ENCODE results near the gene RNF223. TPM values are rescaled to one million over a fixed set of nuclear protein-coding genes. Genes with fewer than 3 reads are reported as not detected.
A peak's percentile ranks its signal among the peaks of the same experiment; 100 is the strongest.
"Not testable (repeated sequence)": the region's sequence is repeated elsewhere in the genome, so short reads cannot be mapped to it uniquely, and the experiment has no call there.

The RNF223 gene
- total RNA-seq, 2 donors from 2014 or later: not detected

DNA sequence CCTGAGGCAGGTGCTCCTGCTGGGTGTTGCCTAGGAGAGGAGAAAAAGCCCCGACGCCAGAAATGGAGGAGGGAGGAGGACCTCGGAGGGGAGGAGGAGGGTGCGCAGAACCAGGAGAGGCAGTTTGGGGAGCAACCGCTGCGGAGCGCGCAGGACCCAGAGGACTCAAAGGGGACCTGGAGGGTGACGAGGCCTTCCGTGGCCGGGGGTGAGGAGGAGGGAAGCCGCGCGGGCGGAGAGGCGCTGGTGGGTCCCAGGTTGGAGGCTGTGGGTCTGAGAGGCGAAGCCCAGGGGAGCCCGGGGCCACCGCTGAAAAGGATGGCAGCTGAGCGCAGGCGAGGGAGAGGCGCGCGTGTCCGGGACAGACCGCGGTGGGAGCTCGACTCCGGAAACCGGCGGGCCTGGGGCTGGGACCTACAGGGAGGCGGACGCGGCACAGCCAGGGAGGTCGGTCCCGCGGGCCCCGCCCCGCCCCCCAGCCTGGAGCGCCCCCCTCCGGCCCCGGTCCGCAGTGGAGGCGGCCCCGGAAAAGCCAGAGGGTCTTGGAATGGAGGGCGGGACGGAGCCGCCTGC lies 15.1 kb downstream of the RNF223 start:
- peaks cover 2 to 16% of the 10 kb centered on the region in 2 donors for H3K27me3 ChIP-seq
- H3K27ac ChIP-seq: no peak overlapping the region
- no peak for DNase-seq (ENCODE audit: low spot score)
- H3K4me1 ChIP-seq: peaks cover 0 to 34% of the 10 kb centered on the region in 2 donors
- peak overlapping the region; percentile 40 to 59 for H3K4me3 ChIP-seq
- H3K9me3 ChIP-seq: no peaks in the 10 kb centered on the region
- TF ChIP-seq, protein P1, sequence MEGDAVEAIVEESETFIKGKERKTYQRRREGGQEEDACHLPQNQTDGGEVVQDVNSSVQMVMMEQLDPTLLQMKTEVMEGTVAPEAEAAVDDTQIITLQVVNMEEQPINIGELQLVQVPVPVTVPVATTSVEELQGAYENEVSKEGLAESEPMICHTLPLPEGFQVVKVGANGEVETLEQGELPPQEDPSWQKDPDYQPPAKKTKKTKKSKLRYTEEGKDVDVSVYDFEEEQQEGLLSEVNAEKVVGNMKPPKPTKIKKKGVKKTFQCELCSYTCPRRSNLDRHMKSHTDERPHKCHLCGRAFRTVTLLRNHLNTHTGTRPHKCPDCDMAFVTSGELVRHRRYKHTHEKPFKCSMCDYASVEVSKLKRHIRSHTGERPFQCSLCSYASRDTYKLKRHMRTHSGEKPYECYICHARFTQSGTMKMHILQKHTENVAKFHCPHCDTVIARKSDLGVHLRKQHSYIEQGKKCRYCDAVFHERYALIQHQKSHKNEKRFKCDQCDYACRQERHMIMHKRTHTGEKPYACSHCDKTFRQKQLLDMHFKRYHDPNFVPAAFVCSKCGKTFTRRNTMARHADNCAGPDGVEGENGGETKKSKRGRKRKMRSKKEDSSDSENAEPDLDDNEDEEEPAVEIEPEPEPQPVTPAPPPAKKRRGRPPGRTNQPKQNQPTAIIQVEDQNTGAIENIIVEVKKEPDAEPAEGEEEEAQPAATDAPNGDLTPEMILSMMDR (IDR thresholded peaks at IDR 0.05): peak in 1 of 2 donors; percentile 52
- H3K36me3 ChIP-seq: no peaks in the 10 kb centered on the region

DNA sequence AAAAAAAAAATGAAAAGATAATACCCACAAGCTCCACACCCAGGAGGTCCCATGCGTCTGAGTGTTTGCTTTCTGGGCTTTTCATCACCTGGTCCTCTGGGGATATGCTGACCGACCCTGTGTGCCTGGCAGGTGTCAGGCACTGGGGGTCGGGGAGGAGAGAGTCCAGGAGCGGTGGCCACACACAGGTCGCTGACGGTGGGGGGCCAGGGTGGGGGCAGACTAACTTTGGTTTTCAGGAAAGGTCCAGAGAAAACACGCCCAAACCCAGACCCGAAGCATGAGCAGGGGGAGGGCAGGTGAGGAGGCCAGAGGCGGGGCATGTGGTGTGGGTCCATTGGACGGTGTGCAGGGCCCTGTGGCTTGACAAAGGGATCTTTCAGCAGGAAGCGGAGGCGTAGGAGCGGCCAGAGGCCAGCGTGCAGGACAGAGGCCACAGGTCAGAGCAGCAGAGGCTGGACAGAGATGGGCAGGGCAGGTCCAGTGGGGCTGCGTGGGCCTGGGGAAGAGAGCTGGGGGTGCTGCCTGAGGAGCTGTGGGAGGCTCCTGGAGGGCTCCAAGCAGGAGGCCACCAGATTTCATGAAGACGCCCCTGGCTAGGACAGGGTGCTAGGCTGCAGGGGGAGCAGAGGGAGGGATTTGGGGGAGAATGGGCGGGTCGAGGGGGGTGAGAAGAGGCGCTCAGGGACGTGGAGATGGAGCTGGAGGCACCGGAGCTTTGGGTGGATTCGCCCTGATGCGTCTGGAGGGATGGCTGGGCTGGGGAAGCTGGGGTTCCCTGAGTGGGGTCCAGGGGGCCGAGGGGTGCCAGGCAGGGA lies 15.8 kb downstream of the RNF223 start:
- no peaks in the 10 kb centered on the region for H3K36me3 ChIP-seq
- peaks cover 2 to 15% of the 10 kb centered on the region in 2 donors for H3K27me3 ChIP-seq
- H3K4me3 ChIP-seq: peak overlapping the region in 1 of 2 donors; percentile 59
- TF ChIP-seq, protein P1 (IDR thresholded peaks at IDR 0.05): no peak
- H3K27ac ChIP-seq: no peak overlapping the region
- H3K4me1 ChIP-seq: peaks cover 0 to 30% of the 10 kb centered on the region in 2 donors
- DNase-seq (ENCODE audit: low spot score): no peak
- H3K9me3 ChIP-seq: no peaks in the 10 kb centered on the region

DNA sequence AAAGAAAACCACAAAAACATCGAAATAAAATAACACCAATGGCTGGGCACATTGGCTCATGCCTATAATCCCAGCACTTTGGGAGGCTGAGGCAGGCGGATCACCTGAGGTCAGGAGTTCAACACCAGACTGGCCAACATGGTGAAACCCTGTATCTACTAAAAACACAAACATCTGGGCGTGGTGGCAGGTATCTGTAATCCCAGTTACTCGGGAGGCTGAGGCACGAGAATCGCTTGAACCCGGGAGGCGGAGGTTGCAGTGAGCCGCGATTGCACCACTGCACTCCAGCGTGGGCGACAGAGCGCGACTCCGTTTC lies 16.4 kb downstream of the RNF223 start:
- DNase-seq (ENCODE audit: low spot score); H3K36me3 ChIP-seq; H3K9me3 ChIP-seq; H3K4me3 ChIP-seq; H3K27me3 ChIP-seq; H3K27ac ChIP-seq: not testable (repeated sequence)
- peaks cover 0 to 27% of the 10 kb centered on the region in 2 donors for H3K4me1 ChIP-seq

DNA sequence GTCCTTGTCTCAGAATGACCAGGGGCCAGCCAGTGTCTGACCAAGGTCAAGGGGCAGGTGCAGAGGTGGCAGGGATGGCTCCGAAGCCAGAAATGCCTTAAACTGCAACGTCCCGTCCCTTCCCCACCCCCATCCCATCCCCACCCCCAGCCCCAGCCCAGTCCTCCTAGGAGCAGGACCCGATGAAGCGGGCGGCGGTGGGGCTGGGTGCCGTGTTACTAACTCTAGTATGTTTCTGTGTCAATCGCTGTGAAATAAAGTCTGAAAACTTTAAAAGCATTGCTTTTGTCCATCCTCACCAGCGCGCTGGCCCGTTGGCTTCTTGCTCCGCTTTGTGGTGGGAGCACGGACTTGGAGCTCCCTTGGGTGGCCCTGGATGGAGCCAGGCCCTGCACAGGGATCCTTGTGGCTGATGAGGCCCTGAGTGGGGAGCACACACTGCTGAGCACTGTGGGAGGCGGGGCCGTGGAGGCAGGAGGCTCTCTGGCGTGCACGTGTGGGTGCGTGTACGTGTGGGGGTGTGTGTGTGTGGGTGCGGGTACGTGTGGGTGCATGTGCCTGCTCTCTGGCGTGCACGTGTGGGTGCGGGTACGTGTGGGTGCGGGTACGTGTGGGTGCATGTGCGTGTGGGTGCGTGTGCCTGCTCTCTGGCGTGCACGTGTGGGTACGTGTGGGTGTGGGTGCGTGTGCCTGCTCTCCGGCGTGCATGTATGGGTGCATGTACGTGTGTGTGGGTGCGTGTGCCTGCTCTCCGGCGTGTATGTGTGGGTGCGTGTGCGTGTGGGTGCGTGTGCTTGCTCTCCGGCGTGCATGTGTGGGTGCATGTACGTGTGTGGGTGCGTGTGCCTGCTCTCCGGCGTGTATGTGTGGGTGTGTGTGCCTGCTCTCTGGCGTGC lies 18.0 kb downstream of the RNF223 start:
- TF ChIP-seq, protein P1 (IDR thresholded peaks at IDR 0.05): no peak
- no peaks in the 10 kb centered on the region for H3K9me3 ChIP-seq
- H3K4me1 ChIP-seq: peaks cover 0 to 19% of the 10 kb centered on the region in 2 donors
- H3K36me3 ChIP-seq: no peaks in the 10 kb centered on the region
- H3K27me3 ChIP-seq: peaks cover 2 to 5% of the 10 kb centered on the region in 2 donors
- no peak for DNase-seq (ENCODE audit: low spot score)
- H3K4me3 ChIP-seq: no peak overlapping the region
- H3K27ac ChIP-seq: no peak overlapping the region

DNA sequence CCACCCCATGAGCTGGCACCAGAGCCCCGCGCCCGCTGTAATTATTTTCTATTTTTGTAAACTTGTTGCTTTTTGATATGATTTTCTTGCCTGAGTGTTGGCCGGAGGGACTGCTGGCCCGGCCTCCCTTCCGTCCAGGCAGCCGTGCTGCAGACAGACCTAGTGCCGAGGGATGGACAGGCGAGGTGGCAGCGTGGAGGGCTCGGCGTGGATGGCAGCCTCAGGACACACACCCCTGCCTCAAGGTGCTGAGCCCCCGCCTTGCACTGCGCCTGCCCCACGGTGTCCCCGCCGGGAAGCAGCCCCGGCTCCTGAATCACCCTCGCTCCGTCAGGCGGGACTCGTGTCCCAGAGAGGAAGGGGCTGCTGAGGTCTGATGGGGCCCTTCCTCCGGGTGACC lies 19.1 kb downstream of the RNF223 start:
- Histone ChIP-seq H3K9me3 (no peaks in the 10 kb centered on the region), H3K36me3 (no peaks in the 10 kb centered on the region), H3K4me1 (peaks cover 0 to 17% of the 10 kb centered on the region in 2 donors), H3K4me3 (no peak overlapping the region), H3K27ac (no peak overlapping the region), H3K27me3 (peaks cover 0 to 2% of the 10 kb centered on the region in 2 donors)
- no peak for DNase-seq (ENCODE audit: low spot score)
- TF ChIP-seq, protein P1 (IDR thresholded peaks at IDR 0.05): no peak
